Left forelimb (tissue), 1 donor: ENCODE measurements around the gene GALNTL6.

Source experiments
- DNase-seq: peaks from one replicate; pipeline ENCODE4 v3.0.0-alpha.2; 2018; ENCODE audit warnings: low spot score

Gene GALNTL6

GRCh38 chr4:171880136-171880535, 66.9 kb downstream of the GALNTL6 start:
- no peak for DNase-seq

- no peak for DNase-seq
Measured at GRCh38 chr4:171889681-171890080, 76.5 kb downstream of the GALNTL6 start.

- no peak for DNase-seq
Measured at GRCh38 chr4:171891038-171891437, 77.8 kb downstream of the GALNTL6 start.

GRCh38 chr4:171896426-171896825, 83.2 kb downstream of the GALNTL6 start:
- no peak for DNase-seq

GRCh38 chr4:171919314-171919713, 106.1 kb downstream of the GALNTL6 start:
- DNase-seq, result no peak

GRCh38 chr4:171920901-171921300, 107.7 kb downstream of the GALNTL6 start:
- no peak for DNase-seq

- no peak for DNase-seq
Measured at GRCh38 chr4:171924746-171925376, 111.7 kb downstream of the GALNTL6 start.

- no peak for DNase-seq
Measured at GRCh38 chr4:171928336-171928735, 115.1 kb downstream of the GALNTL6 start.

GRCh38 chr4:171929477-171929876, 116.3 kb downstream of the GALNTL6 start:
- no peak for DNase-seq

GRCh38 chr4:171929907-171930306, 116.7 kb downstream of the GALNTL6 start:
- DNase-seq, result no peak

- DNase-seq, result no peak
Measured at GRCh38 chr4:171932238-171932637, 119.0 kb downstream of the GALNTL6 start.

- DNase-seq, result no peak
Measured at GRCh38 chr4:171940656-171941055, 127.5 kb downstream of the GALNTL6 start.

- DNase-seq, result no peak
Measured at GRCh38 chr4:171947400-171947799, 134.2 kb downstream of the GALNTL6 start.

- no peak for DNase-seq
Measured at GRCh38 chr4:171948038-171948437, 134.8 kb downstream of the GALNTL6 start.

GRCh38 chr4:171954650-171955049, 141.4 kb downstream of the GALNTL6 start:
- no peak for DNase-seq

GRCh38 chr4:171956678-171957077, 143.5 kb downstream of the GALNTL6 start:
- no peak for DNase-seq

GRCh38 chr4:171962110-171962509, 148.9 kb downstream of the GALNTL6 start:
- no peak for DNase-seq

GRCh38 chr4:171966356-171966755, 153.2 kb downstream of the GALNTL6 start:
- DNase-seq, result no peak

GRCh38 chr4:171978216-171978615, 165.0 kb downstream of the GALNTL6 start:
- no peak for DNase-seq

- no peak for DNase-seq
Measured at GRCh38 chr4:171979461-171979860, 166.3 kb downstream of the GALNTL6 start.

- DNase-seq, result no peak
Measured at GRCh38 chr4:171981185-171981584, 168.0 kb downstream of the GALNTL6 start.

GRCh38 chr4:171983935-171984805, 171.0 kb downstream of the GALNTL6 start:
- DNase-seq, result no peak

- no peak for DNase-seq
Measured at GRCh38 chr4:171985129-171985528, 171.9 kb downstream of the GALNTL6 start.
